Measurements from ENCODE around the gene PUM1.

The PUM1 gene

GRCh38 chr1:30904962-30905335 is 160.6 kb downstream of the PUM1 start:
- DNase-seq (ENCODE audit: low spot score) = no peak

GRCh38 chr1:30904191-30904961 is 161.1 kb downstream of the PUM1 start:
- no peak for DNase-seq (ENCODE audit: low spot score)

- no peak for DNase-seq (ENCODE audit: low spot score)
These were observed 162.0 kb downstream of the PUM1 start for GRCh38 chr1:30903343-30904034.

- DNase-seq (ENCODE audit: low spot score) = no peak
These were observed 162.8 kb downstream of the PUM1 start for GRCh38 chr1:30902593-30903290.

- no peak for DNase-seq (ENCODE audit: low spot score)
These were observed 163.5 kb downstream of the PUM1 start for GRCh38 chr1:30901798-30902581.

- DNase-seq (ENCODE audit: low spot score) = no peak
These were observed 164.5 kb downstream of the PUM1 start for GRCh38 chr1:30900931-30901560.

GRCh38 chr1:30900486-30900885 is 165.0 kb downstream of the PUM1 start:
- DNase-seq (ENCODE audit: low spot score) = no peak

GRCh38 chr1:30899577-30900389 is 165.7 kb downstream of the PUM1 start:
- DNase-seq (ENCODE audit: low spot score) = no peak

- DNase-seq (ENCODE audit: low spot score) = no peak
These were observed 167.3 kb downstream of the PUM1 start for GRCh38 chr1:30898031-30898815.

- no peak for DNase-seq (ENCODE audit: low spot score)
These were observed 168.6 kb downstream of the PUM1 start for GRCh38 chr1:30896905-30897304.

- DNase-seq (ENCODE audit: low spot score) = no peak
These were observed 169.4 kb downstream of the PUM1 start for GRCh38 chr1:30895944-30896660.

GRCh38 chr1:30895382-30895943 is 170.1 kb downstream of the PUM1 start:
- no peak for DNase-seq (ENCODE audit: low spot score)

GRCh38 chr1:30894508-30894973 is 171.0 kb downstream of the PUM1 start:
- no peak for DNase-seq (ENCODE audit: low spot score)

- no peak for DNase-seq (ENCODE audit: low spot score)
These were observed 171.6 kb downstream of the PUM1 start for GRCh38 chr1:30893776-30894507.

GRCh38 chr1:30892671-30893073 is 172.8 kb downstream of the PUM1 start:
- no peak for DNase-seq (ENCODE audit: low spot score)

- DNase-seq (ENCODE audit: low spot score) = no peak
These were observed 174.3 kb downstream of the PUM1 start for GRCh38 chr1:30891227-30891552.

- no peak for DNase-seq (ENCODE audit: low spot score)
These were observed 174.9 kb downstream of the PUM1 start for GRCh38 chr1:30890502-30891226.

- no peak for DNase-seq (ENCODE audit: low spot score)
These were observed 176.0 kb downstream of the PUM1 start for GRCh38 chr1:30889511-30889910.

Data from CD4-positive, alpha-beta T cell treated with Interleukin-2 at 100 ng/mL for 4 hours (primary cell).